ENCODE measurements around the gene ITGB7.

The ITGB7 gene

DNA sequence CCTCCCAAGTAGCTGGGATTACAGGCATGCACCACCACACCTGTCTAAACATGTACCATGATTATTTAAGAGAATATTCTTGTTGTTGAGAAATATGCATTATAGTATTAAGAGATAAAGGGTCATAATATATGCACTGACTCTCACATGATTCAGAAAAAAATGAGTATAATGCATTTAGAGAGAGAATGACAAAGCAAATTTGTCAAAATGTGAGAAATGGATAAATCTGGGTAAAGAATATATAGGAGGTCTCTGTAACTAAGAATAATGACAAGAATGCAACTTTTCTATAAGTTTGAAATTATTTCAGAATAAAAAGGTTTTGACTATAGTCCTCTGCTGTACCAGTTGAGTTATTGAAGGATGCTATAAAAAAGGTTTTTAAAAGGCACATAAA, 54.7 kb downstream of the ITGB7 start:
- TF ChIP-seq, protein P1, sequence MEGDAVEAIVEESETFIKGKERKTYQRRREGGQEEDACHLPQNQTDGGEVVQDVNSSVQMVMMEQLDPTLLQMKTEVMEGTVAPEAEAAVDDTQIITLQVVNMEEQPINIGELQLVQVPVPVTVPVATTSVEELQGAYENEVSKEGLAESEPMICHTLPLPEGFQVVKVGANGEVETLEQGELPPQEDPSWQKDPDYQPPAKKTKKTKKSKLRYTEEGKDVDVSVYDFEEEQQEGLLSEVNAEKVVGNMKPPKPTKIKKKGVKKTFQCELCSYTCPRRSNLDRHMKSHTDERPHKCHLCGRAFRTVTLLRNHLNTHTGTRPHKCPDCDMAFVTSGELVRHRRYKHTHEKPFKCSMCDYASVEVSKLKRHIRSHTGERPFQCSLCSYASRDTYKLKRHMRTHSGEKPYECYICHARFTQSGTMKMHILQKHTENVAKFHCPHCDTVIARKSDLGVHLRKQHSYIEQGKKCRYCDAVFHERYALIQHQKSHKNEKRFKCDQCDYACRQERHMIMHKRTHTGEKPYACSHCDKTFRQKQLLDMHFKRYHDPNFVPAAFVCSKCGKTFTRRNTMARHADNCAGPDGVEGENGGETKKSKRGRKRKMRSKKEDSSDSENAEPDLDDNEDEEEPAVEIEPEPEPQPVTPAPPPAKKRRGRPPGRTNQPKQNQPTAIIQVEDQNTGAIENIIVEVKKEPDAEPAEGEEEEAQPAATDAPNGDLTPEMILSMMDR (IDR thresholded peaks at IDR 0.05; ENCODE audit: insufficient read depth, low read length) = no peak
- TF ChIP-seq, protein P2, sequence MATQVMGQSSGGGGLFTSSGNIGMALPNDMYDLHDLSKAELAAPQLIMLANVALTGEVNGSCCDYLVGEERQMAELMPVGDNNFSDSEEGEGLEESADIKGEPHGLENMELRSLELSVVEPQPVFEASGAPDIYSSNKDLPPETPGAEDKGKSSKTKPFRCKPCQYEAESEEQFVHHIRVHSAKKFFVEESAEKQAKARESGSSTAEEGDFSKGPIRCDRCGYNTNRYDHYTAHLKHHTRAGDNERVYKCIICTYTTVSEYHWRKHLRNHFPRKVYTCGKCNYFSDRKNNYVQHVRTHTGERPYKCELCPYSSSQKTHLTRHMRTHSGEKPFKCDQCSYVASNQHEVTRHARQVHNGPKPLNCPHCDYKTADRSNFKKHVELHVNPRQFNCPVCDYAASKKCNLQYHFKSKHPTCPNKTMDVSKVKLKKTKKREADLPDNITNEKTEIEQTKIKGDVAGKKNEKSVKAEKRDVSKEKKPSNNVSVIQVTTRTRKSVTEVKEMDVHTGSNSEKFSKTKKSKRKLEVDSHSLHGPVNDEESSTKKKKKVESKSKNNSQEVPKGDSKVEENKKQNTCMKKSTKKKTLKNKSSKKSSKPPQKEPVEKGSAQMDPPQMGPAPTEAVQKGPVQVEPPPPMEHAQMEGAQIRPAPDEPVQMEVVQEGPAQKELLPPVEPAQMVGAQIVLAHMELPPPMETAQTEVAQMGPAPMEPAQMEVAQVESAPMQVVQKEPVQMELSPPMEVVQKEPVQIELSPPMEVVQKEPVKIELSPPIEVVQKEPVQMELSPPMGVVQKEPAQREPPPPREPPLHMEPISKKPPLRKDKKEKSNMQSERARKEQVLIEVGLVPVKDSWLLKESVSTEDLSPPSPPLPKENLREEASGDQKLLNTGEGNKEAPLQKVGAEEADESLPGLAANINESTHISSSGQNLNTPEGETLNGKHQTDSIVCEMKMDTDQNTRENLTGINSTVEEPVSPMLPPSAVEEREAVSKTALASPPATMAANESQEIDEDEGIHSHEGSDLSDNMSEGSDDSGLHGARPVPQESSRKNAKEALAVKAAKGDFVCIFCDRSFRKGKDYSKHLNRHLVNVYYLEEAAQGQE (IDR thresholded peaks at IDR 0.05; ENCODE audit: insufficient replicate concordance, low read depth) = no peak
- TF ChIP-seq POLR2AphosphoS5 (IDR thresholded peaks at IDR 0.05; ENCODE audit: low read depth) (no peak), SPI1 (IDR thresholded peaks at IDR 0.05; ENCODE audit: borderline replicate concordance, low read depth) (no peak), GABPA (IDR thresholded peaks at IDR 0.05; ENCODE audit: low read depth) (no peak)
- no peak overlapping the region for H3K27ac ChIP-seq (replicated peaks)
- H3K4me3 ChIP-seq (replicated peaks; ENCODE audit: insufficient read depth, low read length) = no peak overlapping the region
- no peak for DNase-seq (ENCODE audit: low read depth in 1 of 2, low spot score in 1 of 2)
- H3K27me3 ChIP-seq (ENCODE audit: insufficient read depth, poor library complexity, severe bottlenecking) = no peaks in the 10 kb centered on the region

DNA sequence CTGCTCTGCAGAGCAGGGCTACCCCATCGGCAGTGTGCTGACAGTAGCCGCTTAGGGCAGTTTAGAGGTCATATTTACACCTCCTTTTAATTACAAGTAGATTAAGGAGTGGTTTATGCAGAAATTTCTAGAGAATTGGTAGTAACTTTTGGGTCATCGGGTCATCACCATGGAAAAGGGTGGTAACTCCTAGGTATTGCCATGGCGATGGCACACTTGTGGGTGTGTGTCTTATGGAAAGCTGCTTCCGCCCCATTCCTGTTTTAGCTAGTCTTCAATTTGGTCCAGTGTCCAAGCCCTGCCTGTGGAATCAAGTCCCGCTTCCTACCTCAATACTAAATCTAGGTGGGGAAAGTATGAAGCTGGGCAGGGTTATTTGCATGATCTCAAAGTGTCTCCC, 56.0 kb downstream of the ITGB7 start:
- Histone ChIP-seq H3K27me3 (ENCODE audit: insufficient read depth, poor library complexity, severe bottlenecking) (no peaks in the 10 kb centered on the region), H3K4me3 (replicated peaks; ENCODE audit: insufficient read depth, low read length) (no peak overlapping the region), H3K27ac (replicated peaks) (no peak overlapping the region)
- TF ChIP-seq, protein P1 (IDR thresholded peaks at IDR 0.05; ENCODE audit: insufficient read depth, low read length) = no peak
- TF ChIP-seq, protein P2 (IDR thresholded peaks at IDR 0.05; ENCODE audit: insufficient replicate concordance, low read depth) = no peak
- TF ChIP-seq POLR2AphosphoS5 (IDR thresholded peaks at IDR 0.05; ENCODE audit: low read depth) (no peak), GABPA (IDR thresholded peaks at IDR 0.05; ENCODE audit: low read depth) (no peak), SPI1 (IDR thresholded peaks at IDR 0.05; ENCODE audit: borderline replicate concordance, low read depth) (no peak)
- no peak for DNase-seq (ENCODE audit: low read depth in 1 of 2, low spot score in 1 of 2)

DNA sequence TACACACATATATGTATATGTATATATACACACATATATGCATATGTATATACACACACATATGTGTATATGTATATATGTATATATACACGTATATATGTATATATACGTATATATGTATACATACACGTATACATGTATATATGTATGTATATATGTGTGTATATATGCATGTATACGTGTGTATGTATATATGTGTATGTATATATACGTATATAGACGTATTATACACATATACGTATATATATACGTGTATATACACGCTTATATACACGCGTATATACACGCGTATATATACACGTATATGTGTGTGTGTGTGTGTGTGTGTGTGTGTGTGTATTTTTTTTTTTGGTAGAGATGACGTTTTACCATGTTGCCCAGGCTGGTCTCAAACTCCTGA, 59.4 kb downstream of the ITGB7 start:
- Histone ChIP-seq H3K27ac (replicated peaks) (no peak overlapping the region), H3K27me3 (ENCODE audit: insufficient read depth, poor library complexity, severe bottlenecking) (no peaks in the 10 kb centered on the region), H3K4me3 (replicated peaks; ENCODE audit: insufficient read depth, low read length) (no peak overlapping the region)
- no peak for TF ChIP-seq GABPA (IDR thresholded peaks at IDR 0.05; ENCODE audit: low read depth)
- TF ChIP-seq, protein P2 (IDR thresholded peaks at IDR 0.05; ENCODE audit: insufficient replicate concordance, low read depth) = no peak
- no peak for DNase-seq (ENCODE audit: low read depth in 1 of 2, low spot score in 1 of 2)

DNA sequence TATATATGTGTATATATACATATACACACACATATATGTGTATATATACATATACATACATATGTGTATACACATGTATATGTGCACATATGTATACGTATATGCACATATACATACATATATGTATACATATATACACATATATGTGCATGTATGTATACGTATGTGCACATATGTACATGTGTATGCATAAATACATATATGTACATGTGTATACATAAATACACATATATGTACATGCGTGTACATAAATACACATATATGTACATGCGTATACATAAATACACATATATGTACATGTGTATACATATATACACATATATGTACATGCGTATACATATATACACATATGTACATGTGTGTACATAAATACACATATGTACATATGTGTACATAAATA, 59.9 kb downstream of the ITGB7 start:
- Histone ChIP-seq H3K4me3 (replicated peaks; ENCODE audit: insufficient read depth, low read length) (no peak overlapping the region), H3K27me3 (ENCODE audit: insufficient read depth, poor library complexity, severe bottlenecking) (no peaks in the 10 kb centered on the region), H3K27ac (replicated peaks) (no peak overlapping the region)
- no peak for DNase-seq (ENCODE audit: low read depth in 1 of 2, low spot score in 1 of 2)
- TF ChIP-seq, protein P1 (IDR thresholded peaks at IDR 0.05; ENCODE audit: insufficient read depth, low read length) = no peak
- TF ChIP-seq, protein P2 (IDR thresholded peaks at IDR 0.05; ENCODE audit: insufficient replicate concordance, low read depth) = no peak
- TF ChIP-seq SPI1 (IDR thresholded peaks at IDR 0.05; ENCODE audit: borderline replicate concordance, low read depth) (no peak), GABPA (IDR thresholded peaks at IDR 0.05; ENCODE audit: low read depth) (no peak), POLR2AphosphoS5 (IDR thresholded peaks at IDR 0.05; ENCODE audit: low read depth) (no peak)
